GM13977 (cell line): ENCODE measurements around the gene NUP35.

Experiments
- DNase-seq: peaks from one replicate; pipeline ENCODE4 v3.0.0; 2012; ENCODE audit warnings: low spot score
- in situ Hi-C: fragments of 300-500 bp; cut with MboI; formaldehyde crosslinking; loops from one replicate; pipeline ENCODE4 v1.12.0; 2022; ENCODE audit warnings: low sequenced_read_pairs, low pct_unique_long_range_greater_than_20kb, mixed read lengths, inconsistent platforms; ENCODE audit not compliant: unreplicated experiment
- TF ChIP-seq, protein P1 (sequence below): IDR thresholded peaks from 2 replicates; pipeline ENCODE4 v1.5.1; 2012; ENCODE audit warnings: mild to moderate bottlenecking, control low read depth; ENCODE audit not compliant: insufficient read depth; ENCODE audit errors: extremely low read depth, missing control alignments

The NUP35 gene

DNA sequence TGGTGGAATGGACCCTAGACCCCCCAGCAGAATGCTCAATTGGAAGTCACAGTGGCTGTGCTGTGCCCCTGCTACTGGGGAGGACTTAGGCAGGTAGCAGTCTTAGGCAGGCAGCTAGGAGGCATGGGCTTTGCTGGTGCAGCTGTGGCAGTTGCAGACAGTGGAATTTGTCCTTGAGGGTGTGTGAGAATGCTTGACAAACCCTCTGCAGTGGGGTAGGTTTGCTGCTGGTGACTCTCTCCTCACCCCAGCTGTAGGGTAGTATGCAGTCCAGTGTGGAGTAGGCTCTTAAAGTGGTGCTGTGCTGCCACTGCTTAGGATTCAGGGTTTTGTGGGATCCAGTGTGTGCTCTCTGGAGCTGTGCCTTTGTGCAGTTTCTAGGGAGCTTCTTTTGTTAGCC lies 61.3 kb downstream of the NUP35 start:
- no peak for DNase-seq
- in situ Hi-C loops: no loop called here

GRCh38 chr2:183186296-183186695 lies 62.1 kb downstream of the NUP35 start:
- TF ChIP-seq, protein P1, sequence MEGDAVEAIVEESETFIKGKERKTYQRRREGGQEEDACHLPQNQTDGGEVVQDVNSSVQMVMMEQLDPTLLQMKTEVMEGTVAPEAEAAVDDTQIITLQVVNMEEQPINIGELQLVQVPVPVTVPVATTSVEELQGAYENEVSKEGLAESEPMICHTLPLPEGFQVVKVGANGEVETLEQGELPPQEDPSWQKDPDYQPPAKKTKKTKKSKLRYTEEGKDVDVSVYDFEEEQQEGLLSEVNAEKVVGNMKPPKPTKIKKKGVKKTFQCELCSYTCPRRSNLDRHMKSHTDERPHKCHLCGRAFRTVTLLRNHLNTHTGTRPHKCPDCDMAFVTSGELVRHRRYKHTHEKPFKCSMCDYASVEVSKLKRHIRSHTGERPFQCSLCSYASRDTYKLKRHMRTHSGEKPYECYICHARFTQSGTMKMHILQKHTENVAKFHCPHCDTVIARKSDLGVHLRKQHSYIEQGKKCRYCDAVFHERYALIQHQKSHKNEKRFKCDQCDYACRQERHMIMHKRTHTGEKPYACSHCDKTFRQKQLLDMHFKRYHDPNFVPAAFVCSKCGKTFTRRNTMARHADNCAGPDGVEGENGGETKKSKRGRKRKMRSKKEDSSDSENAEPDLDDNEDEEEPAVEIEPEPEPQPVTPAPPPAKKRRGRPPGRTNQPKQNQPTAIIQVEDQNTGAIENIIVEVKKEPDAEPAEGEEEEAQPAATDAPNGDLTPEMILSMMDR: no peak
- in situ Hi-C loops: no loop called here
- DNase-seq: no peak

More for the DNA sequence above, 61.3 kb downstream of the NUP35 start:
- TF ChIP-seq, protein P1: no peak

GRCh38 chr2:183186766-183187165 lies 62.5 kb downstream of the NUP35 start:
- in situ Hi-C loops: no loop called here
- TF ChIP-seq, protein P1: no peak

DNA sequence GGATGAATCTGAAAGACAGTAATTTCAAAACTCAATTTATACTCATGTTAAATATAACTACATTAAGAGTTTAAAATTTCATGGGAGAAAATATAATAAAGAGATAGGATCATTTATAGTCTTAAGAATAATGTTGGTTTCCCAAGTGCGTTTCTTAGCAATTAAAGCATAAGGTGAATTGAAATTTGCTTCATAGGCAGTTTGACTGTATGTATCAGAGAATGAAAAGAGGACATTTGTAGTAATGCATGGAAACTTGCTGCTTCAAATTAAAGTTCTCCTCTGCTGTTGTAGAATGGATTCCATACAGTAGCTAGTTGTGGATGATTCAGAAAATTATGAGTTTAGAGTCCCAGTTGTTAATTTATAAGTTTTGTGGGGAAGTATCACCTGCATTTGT lies 68.1 kb downstream of the NUP35 start:
- in situ Hi-C loops: no loop called here
- TF ChIP-seq, protein P1: no peak

More at GRCh38 chr2:183186766-183187165, 62.5 kb downstream of the NUP35 start:
- no peak for DNase-seq

DNA sequence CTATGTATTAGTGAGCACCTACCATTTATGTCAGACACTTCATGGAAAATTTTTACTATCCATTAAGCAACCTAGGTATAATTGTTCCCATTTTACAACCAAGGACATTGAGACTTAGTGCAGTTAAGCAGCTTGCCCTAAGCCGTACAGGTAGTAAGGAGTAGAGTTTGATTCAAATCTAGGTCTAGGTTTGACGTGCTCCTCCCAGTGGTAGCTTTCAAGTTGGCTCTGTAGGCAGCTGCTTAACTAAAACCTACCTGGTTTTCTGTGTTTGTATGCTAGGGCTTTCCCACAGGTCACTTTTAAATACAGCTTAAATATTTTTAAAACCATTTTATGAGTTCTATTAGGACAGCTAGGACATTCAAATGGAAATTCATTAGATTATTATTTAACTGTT lies 69.7 kb downstream of the NUP35 start:
- in situ Hi-C loops: no loop called here
- TF ChIP-seq, protein P1: no peak
- no peak for DNase-seq

More for the DNA sequence above, 68.1 kb downstream of the NUP35 start:
- no peak for DNase-seq

DNA sequence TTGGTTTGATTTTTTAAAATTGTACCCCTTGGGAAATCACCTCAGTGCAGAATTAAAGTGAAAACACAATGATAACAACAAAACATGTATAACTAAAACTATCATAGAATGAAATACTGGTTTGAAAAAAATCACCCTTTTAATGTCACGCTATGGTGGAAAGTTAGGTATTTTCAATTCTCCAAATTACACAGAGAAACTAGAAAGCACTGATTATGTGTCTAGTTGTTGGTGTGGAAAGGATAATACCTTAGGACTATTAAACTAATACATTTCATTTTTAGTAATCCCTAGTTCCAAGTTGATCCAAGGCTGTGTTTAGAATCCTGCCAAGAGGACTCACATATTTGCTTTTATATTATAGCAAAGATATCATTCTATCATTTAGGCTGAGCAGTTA lies 71.2 kb downstream of the NUP35 start:
- in situ Hi-C loops: no loop called here
- TF ChIP-seq, protein P1: no peak
- DNase-seq: no peak

- TF ChIP-seq, protein P1: no peak
- in situ Hi-C loops: no loop called here
- DNase-seq: no peak
Measured at GRCh38 chr2:183195998-183196409, 71.8 kb downstream of the NUP35 start.
